DMS53 (cell line): Measurements from ENCODE around the gene PPFIBP2.

ENCODE experiments used
- DNase-seq: peaks from one replicate; lab custom pipeline; 2025; lab: John Stamatoyannopoulos, UW

Gene PPFIBP2

DNA sequence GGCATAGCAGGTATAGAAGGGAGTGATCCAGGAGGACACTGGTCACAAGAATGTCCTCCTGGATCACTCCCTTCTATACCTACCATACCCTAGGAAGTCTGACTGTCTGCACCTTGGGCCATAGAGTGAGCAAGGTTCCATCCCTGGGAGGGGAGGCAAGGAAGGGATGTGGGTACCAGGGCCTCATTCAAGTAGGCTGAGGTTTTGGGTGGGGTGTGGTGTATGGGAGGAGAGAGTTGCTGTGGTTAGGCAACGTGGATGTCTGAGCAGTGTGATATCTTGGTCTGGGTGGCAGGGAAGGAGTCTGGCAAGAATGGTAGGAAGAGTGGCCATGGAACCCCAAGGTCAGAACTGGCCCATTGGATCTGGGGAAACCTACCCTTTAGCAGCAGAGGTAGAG, 13.2 kb downstream of the PPFIBP2 start:
- no peak for DNase-seq

DNA sequence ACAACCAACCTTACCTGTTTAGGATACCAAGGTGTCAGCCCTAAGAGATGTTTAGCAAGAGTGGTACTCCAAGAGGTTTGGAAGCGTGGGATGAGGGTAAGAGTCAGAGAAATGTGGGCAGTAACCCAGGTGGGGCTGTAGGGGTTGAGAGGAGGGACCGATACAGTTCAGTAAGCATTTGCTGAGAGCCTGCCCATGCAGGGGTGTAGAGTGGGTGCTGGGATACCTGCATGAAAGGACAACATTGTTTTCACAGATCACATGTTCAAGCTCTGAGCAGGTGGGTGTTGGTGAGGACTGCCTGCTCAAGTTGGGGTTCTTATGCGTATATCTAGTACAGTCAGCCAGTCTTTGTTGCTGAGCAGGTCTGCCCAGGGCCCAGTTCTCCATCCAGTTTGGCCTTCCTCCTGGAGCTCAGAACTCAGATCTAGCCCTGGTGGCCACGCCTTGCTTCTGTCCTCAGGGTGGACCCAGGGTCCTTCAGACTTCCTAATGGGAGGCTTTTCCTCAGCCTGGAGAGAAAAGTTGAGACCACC, 14.8 kb downstream of the PPFIBP2 start:
- no peak for DNase-seq

DNA sequence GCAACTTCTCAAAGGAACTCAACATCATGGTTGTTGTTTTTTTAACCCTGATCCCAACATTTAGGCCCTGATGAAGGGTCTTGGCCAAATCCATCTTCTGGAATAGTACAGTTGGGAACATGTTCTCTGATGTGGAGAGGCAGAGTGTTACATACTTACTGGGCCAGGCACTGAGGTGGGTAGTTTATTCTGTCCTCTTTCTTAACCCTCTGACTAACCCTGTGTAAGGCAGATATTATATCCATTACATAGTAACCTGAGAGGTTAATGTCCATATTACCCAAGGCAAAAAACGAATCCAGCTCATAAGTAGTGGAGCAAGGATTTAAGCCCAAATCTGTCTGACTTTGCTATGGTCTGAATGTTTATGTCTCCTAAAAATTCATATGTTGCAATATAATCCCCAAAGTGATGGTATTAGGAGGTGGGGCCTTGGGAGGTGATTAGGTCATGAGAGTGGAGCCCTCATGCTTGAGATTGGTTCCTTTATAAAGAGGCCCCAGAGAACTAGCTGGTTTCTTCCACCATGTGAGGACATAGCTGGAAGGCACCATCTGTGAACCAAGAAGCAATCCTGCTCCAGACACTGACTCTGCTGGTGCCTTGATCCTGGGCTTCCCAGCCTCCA, 16.3 kb downstream of the PPFIBP2 start:
- DNase-seq: no peak

DNA sequence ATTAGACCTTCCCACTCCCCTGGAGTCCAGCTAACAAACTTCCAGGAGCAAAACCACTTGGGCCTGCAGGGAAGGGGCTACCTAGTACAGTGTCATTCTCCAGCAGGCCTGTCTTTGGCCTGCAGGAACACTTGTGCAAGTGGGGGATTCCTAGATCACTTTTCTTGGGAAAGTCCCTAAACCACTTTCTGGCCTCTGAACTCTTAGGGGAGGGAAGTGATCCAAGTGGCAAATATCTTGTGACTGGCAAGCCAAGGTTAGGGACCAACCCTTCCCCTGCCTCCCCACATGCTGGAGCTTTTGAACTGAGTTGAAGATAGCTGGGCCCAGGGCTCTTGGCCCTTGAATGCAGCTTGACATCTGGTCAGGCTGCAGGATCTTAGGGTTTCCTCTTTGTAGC, 17.2 kb downstream of the PPFIBP2 start:
- no peak for DNase-seq

DNA sequence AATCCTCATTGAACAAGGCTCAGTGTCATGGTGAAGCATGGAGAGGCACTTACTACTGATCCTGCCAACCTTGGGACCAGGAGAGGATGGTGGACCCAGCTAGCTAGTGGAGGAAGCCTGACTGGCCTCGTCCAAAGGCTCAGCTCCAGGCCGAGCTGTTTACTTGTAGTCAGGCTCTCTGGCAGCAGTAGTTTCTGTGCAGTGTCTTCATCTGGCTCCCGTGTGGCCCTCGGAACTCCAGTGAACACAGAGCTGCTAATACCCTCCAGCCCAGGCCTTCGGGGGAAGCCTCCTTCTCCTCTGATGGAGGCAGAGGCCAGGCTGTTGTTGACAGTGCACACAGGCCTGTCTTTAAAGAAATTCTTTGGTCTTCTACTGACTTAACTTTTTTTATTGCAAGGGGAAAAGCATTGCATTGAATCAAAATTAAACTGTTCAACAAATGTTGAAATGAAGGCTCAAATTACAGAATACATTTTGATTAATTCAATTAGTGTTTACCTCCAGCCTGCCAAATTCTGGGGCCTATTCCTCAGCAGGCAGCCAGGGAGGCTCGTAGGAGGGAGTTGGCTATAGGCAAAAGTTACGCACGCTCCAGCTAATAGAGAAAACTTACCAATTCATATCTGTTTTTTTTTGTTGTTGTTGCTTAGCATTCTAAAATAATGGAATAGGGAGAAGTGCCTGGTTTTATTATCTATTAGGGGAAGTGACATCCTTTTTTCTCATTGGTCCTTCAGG, 18.8 kb downstream of the PPFIBP2 start:
- DNase-seq: no peak

DNA sequence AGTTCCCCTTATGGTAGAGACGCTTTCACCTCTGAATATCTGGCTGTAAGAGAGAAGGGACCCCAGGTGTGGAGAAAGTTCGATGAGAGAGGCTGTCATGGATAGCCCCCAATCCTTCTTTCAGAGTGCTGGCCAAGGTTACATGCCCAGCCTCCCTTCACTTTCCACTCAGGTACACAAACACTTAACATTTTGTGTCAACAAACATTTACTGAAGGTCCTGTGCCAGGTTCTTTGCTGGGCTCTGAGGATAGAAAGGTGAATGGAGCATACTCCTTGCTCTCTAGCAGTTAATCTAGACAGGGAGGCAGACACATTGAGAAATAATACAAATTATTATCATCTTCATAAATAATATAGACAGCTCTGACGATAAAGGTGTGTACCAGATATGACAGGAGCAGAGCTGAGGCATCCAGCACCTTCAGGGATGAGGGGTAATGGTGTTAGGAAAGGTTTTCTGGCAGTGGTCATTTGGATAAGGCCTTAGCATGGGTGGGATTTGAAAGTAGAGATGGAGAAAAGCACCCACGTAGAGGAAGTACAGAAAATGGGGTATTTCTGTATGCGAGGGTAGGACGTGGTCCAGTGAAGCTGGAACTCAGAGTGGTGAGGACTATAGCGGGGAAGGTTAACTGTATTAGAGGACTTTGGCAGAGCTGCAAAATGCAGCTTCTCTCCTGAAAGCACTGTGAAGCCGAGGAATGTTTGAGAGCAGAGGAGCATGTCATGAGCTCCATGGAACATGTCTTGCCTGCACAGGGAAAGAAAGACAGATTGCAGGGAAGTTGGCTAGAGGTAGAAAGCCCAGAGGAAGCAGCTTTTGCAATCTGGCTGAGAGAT, 19.6 kb downstream of the PPFIBP2 start:
- peak; percentile 50 for DNase-seq

DNA sequence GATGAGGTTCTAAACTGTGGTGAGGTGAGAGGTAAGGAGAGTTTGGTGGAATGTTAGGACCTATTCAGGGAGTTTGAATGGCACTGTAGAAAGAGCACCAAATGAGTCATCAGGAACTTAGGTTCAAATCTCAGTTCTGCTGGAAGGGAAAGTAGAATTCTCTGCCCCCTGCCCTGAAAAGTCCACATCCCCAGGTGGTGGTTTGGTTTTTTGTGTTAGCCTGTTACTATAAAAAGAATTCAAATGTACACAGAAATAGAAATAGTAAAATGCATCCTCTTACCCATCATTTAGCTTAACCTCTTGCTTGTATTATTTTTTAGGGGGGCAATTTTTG, 20.2 kb downstream of the PPFIBP2 start:
- no peak for DNase-seq

DNA sequence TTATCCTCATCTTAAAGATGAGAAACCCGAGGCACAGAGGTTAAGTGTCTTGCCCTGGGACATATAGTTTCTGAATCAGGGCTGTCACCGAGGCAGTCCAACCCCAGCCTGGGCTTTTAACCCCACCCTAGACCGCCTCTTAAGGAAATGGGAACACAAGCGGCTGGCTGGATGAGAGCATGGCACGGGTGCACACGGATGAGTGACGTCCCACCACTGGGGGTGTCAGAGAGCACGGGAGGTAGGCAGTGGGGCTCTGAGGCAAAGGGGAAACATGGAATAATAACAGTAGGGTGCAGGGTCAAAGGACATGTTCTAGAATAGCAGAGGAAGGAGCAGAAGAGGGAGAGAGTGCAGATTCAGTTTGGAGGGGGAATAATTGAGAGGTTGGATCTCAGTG, 22.3 kb downstream of the PPFIBP2 start:
- peak; percentile 22 for DNase-seq

DNA sequence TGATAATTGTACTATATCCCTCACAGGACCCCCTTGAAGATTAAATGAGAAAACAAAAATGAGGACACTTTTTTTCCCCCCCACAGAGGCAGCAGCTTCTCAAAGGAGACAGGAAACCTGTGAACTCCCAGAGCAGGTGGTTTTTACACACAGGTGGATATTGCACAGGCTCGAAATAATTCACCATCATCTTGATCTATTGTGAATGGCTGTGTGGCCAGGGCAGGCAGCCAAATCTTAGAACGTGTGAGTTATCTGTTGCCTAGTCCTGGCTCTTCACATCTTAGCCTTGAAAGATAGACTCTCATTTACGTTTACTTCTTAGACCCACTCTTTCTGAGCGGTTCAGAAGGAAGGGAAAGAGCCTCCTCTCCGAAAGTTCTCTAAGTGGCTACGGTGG, 23.5 kb downstream of the PPFIBP2 start:
- DNase-seq: no peak

DNA sequence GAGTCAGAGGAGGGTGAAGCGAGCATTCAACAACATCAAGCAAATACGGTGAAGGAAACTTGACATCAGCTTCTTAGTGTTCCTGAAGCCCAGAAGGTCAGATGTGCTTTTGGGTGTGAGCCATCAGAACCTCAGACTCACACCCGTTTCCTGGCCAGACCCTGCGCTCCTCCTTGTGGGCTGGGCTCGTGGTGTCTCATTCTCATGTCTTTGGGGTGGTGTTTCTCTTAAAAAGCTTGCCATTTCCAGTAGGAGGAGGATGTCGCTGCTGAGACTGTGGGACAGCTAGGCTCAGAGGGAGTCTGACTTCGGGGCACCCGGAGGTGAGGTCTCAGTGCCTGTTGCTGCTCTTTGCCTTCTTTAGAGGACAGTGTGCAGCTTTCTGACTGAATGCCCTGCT, 24.2 kb downstream of the PPFIBP2 start:
- no peak for DNase-seq

DNA sequence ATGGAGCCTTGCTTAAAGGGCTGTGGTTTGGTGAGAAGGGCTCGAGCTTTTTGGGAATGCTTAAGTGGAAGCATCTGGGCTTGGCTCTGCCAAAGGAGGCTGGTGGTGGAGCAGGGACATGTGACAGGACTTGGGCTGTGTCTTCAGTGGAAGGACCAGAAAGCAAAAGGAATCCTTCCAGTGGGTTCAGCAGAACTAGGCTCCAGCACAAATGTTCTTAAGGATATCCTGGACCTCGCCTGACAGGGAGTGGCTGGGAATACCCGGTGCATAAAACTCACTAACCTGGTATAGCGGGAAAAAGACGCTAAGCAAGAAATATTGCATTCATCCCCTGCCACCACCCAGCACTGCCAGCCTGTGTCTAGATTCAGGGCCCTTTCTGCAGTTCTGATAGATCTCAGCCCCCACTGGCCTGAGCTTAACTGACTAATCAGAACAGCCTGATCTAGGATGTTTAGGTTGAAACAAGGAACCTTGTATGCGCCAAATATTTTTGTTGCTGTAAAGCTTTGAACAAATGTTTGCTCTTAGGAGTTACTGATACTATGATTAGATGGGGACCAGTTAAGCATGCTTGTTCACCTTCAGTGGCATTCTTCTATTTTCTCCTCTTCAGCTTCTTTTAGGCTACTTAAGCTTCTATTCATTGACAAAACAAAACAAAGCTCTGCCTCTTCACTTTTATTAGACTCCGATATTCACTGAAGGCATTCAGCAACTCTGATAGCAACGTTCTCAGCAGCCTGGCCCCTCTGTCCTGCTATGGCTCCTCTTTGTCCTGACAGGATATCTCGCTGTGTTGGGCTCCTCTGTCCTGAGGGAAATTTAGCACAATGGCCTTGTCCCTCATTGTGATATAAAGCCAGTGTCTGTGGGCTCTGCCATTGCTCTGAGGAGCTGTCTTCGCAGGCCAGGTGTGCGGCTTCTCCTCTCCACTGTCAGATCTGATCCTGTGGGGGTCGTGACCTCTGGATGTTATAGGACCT, 25.0 kb downstream of the PPFIBP2 start:
- no peak for DNase-seq

DNA sequence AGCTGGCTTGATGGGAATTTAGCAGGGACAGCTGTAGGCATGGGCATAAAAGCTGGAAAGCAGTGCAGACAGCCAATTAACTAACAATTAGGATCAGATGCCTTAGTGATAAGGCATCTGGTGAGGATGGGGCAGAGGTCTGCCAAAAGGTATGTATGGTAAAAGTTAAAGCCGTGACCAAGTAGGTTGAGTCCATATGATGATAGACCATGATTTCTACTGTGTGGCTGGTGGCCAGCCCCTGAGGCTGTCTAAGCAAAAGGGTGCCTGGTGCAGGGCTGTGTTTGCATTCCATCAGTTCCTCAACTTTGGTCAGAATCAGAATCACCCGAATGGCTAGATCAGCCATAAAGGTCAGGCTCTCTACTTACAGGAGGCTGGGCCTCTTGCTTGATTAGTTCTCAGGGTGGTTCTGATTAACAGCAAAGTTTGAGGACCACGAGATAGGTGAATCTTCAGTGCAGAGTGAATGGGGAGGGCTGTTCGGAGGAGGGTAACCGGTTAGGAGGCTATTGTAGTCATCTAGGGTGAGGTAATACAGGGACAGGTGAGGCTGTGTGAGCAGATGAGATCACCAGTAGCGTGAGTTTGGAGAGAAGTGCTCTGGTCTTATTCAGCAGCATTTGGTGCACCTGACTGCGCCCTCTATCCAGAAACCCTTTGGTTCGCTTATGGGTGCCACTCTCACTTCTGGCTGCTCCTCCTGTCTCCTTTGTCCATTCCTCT, 27.2 kb downstream of the PPFIBP2 start:
- peak; percentile 60 for DNase-seq

DNA sequence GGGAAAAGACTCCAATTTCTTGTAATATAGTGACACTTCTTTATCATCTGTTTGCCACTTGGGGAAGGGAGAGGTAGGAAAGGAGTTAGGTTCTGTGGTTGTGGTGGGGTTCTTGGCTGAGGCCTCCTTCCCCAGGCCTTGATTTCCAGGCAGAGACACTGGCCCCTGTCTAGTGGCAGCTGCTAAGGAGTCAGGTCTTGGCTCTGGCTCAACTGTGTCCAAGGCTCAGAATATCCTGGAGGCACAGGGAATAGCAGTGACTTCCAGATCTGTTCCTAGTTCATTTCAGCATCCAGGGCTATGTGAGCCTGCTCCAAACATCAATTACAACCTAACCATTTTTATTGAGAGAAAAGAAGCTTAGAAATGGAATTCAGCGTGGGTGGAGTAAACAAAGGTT, 29.5 kb downstream of the PPFIBP2 start:
- no peak for DNase-seq

DNA sequence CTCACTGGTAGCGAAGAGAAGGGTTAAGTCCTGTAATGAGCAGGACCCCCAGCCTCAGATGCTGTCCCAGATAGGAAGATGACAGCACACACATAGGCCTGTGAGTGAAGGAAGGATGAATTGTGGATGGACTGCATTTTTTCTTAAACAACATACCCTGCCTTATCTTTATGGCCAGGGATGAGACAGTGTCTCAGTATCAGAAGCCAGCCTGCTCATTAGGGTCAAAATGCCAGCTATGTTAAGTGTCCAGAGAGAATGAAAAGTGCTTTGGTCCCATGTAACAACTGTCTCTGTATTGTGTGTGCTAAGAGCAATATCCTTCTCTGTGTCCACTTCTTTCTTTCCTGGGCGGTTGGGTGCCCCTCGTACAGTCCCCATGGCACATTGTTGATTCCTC, 30.2 kb downstream of the PPFIBP2 start:
- no peak for DNase-seq

DNA sequence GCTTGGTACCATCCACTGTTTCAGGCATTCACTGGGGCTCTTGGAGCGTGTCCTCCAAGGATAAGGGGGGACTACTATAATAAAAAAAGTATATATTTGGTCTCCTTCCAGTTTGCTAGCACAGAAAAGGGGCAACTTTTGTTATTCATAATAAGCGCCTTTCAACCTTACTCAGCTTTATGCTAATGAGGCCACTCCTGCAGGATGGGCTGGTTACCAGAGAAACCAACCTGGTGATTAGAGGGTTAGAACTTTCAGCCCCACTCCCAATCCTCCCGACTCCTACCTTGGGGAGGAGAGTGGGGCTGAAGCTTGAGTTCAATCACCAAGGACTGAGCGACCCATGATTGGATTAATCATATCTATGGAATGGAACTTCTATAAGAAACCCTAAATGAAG, 31.8 kb downstream of the PPFIBP2 start:
- no peak for DNase-seq

DNA sequence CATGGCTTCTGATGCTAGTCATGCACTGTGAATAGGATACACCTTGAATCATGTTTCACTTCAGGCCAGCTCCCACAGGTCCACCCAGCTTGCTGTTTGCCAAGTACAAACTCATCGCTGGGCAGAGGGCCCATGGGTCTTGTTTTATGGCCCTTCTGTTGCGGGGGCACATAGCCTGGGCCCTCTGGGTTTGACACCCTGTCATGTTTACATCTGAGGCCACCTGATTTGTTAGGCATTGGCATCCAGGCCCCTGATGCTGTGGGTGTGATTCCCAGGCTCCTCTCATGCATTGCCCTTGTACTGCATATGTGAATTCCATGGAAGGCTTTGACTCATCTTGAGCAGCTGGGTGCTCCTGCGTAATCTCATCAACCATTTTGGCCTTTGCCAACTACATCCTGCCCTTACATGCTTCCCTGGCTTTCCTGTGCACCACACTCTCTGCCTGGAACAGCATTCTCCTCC, 32.6 kb downstream of the PPFIBP2 start:
- no peak for DNase-seq

DNA sequence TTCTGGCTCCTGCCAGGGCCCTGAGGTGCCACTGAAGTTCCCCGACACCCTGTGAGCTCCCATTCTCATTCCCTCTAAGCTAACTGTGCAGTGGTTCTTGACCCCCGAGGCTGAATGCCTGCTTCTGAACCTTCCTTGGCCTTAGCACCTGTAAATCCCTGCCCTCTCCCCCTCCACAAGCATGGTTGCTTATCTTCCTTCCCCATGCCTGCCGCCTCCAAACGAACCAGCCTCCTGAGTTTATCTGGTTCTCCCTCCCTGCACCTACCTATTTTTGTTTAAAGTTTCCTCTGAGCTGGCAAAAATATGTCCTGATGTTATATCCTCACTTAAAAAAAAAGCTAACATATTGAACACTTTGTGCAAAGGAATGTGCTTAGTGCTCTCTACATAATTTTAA, 33.9 kb downstream of the PPFIBP2 start:
- DNase-seq: no peak

DNA sequence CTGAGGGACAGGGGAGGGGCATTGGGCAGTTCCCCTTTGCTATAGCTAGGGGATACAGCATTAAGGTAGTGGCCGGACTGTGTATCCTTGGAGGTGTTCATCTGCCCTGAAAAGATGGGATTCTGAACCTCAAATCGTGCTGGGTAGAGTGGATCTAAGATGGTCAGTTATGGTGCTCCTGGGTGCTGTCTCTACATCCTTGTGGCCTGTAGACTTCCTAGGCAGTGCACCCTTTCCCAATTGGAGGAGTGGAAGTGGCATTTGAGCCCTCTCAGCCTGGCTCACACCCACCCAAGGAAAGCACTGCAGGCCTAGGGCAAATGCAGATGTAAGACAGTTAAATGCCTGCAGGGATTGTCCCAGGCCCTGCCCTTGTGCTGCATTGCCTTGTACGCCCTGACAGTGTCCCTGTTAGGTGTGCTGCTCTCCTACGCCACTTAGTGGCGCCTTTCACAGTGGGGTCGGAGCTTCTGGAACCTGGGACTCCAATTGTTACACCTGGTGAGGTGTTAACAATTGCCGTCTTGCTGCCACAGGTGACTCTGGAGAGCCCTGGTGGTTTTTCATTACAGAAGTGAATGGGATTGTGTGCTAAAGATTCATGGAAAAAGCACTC, 35.0 kb downstream of the PPFIBP2 start:
- peak; percentile 79 for DNase-seq

DNA sequence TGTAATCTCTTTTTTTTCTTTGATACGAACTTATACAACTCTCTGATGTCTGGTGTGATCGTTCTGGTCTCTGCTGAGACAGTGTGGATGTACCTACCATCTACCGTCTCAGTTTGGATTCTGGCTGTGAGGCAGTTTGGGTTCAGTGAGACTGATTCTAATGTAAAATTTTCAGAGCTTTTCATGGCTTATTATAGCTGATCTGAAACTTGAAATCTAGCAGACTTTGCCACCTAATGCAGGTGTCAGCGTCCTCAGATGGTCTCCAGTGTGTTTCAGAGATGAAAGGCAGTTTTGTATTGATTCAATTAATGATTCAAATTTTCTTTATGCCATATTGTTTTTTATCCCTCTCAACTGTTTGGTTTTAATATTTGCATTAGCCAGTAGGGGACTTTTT, 35.9 kb downstream of the PPFIBP2 start:
- no peak for DNase-seq

DNA sequence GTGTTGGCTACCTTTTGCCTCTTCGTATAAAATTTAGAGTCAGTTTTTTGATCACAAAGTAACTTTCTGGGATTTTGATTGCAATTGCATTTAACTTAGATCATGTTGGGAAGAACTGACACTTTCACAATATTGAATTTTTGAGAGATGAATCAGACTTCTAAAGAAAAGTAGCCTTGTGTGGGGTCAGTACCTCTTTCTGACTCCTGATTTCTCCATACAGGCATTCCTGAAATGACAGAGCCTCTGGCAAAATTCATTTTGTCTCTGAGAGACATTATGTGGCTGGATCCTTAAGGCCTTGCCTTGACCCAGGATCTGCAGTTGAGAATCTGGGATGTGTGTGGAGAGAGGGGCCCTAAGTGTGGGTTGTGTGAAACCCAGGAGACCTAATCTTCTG, 37.8 kb downstream of the PPFIBP2 start:
- DNase-seq: no peak
